Colon (tissue), 2 donors: Measurements from ENCODE around the gene MGAT5B.
"Not testable (repeated sequence)": the region's sequence is repeated elsewhere in the genome, so short reads cannot be mapped to it uniquely, and the experiment has no call there.

Experiments
- FAIRE-seq: peaks from 2 replicates; lab custom pipeline; 2012; peaks lifted over from hg19 to GRCh38; lab: Jason Lieb, UNC
- donor health status: control.
- donor health status: control.

The MGAT5B gene

GRCh38 chr17:76951375-76951905 is 83.2 kb downstream of the MGAT5B start:
- FAIRE-seq: no peak

- no peak for FAIRE-seq
These were observed 84.2 kb downstream of the MGAT5B start for GRCh38 chr17:76952402-76952801.

- no peak for FAIRE-seq
These were observed 84.9 kb downstream of the MGAT5B start for GRCh38 chr17:76953066-76953465.

GRCh38 chr17:76953946-76954345 is 85.7 kb downstream of the MGAT5B start:
- no peak for FAIRE-seq

- no peak for FAIRE-seq
These were observed 87.0 kb downstream of the MGAT5B start for GRCh38 chr17:76955191-76955590.

GRCh38 chr17:76956846-76957540 is 88.8 kb downstream of the MGAT5B start:
- no peak for FAIRE-seq

- no peak for FAIRE-seq
These were observed 89.7 kb downstream of the MGAT5B start for GRCh38 chr17:76957678-76958464.

GRCh38 chr17:76958974-76959373 is 90.8 kb downstream of the MGAT5B start:
- no peak for FAIRE-seq

- FAIRE-seq: no peak
These were observed 93.7 kb downstream of the MGAT5B start for GRCh38 chr17:76961869-76962268.

GRCh38 chr17:76962858-76963257 is 94.7 kb downstream of the MGAT5B start:
- FAIRE-seq: no peak

GRCh38 chr17:76966016-76966415 is 97.8 kb downstream of the MGAT5B start:
- no peak for FAIRE-seq

GRCh38 chr17:76966486-76967181 is 98.4 kb downstream of the MGAT5B start:
- no peak for FAIRE-seq

- no peak for FAIRE-seq
These were observed 99.6 kb downstream of the MGAT5B start for GRCh38 chr17:76967762-76968161.

- FAIRE-seq: no peak
These were observed 100.7 kb downstream of the MGAT5B start for GRCh38 chr17:76968707-76969597.

- no peak for FAIRE-seq
These were observed 101.5 kb downstream of the MGAT5B start for GRCh38 chr17:76969598-76970172.

GRCh38 chr17:76970228-76970627 is 102.0 kb downstream of the MGAT5B start:
- FAIRE-seq: not testable (repeated sequence)

GRCh38 chr17:76972046-76972641 is 103.9 kb downstream of the MGAT5B start:
- FAIRE-seq: no peak

- no peak for FAIRE-seq
These were observed 104.8 kb downstream of the MGAT5B start for GRCh38 chr17:76973040-76973439.

GRCh38 chr17:76974721-76975120 is 106.5 kb downstream of the MGAT5B start:
- FAIRE-seq: no peak

- not testable (repeated sequence) for FAIRE-seq
These were observed 109.8 kb downstream of the MGAT5B start for GRCh38 chr17:76978050-76978449.
